ENCODE data around the gene WDR27.

DNA sequence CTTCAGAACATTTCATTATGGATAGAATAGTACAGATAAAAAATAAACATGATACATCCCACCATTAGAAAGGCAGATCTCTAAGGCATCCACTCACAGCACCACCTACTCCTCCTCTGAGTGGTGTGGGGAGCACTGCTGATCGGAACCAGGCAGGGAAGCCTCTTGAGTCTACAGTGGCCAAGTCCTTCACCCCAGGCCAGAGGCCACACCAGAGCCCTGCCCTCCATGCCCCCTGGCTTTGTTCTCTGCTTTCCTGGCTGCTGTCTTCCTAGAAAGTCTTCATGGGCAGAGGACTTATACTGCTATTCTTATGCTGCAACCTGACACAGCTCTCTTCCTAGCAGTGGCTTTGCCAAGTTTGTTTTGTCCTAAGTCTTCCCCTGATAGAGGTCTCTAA lies 246.4 kb downstream of the WDR27 start:
- TF ChIP-seq POLR2A (IDR thresholded peaks at IDR 0.05; ENCODE audit: low read length) (no peak), GATA1 (IDR thresholded peaks at IDR 0.05; ENCODE audit: low read depth, low read length) (no peak)

All from erythroblast (primary cell).